Left lung (tissue), 10 donors: ENCODE data around the gene SYTL1. TPM values are rescaled to one million over a fixed set of nuclear protein-coding genes. Genes with fewer than 3 reads are reported as not detected.

ENCODE experiments used
- ATAC-seq: fragments of 200-7000 bp; cut with Tn5 transposase; one replicate; pipeline ENCODE4 v1.9.1; 2020; ENCODE audit warnings: moderate library complexity
- DNase-seq, 4 donors: peaks; one replicate each; pipeline ENCODE4 v3.0.0-alpha.2; 2013 to 2020
- H3K27ac ChIP-seq, 2 donors: fragments of 200-600 bp; sonication (generic) in 1 of 2; one replicate each; pipeline versions ENCODE4 v1.5.0 to v1.8.0; 2020 to 2021
- H3K27me3 ChIP-seq, 2 donors: fragments of 200-600 bp; sonication (generic) in 1 of 2; one replicate each; pipeline versions ENCODE4 v1.5.0 to v1.8.0; 2020 to 2021
- H3K36me3 ChIP-seq, 2 donors: fragments of 200-600 bp; sonication (generic) in 1 of 2; one replicate each; pipeline versions ENCODE4 v1.5.0 to v1.8.0; 2020 to 2021
- H3K4me1 ChIP-seq, 2 donors: fragments of 200-600 bp; one replicate each; pipeline ENCODE4 v1.8.0; 2021
- H3K4me3 ChIP-seq, 2 donors: fragments of 200-600 bp; sonication (generic) in 1 of 2; one replicate each; pipeline versions ENCODE4 v1.5.0 to v1.8.0; 2020 to 2021; ENCODE audit warnings: mild to moderate bottlenecking in 1 of 2
- H3K9me3 ChIP-seq, 2 donors: fragments of 200-600 bp; sonication (generic) in 1 of 2; one replicate each; pipeline versions ENCODE4 v1.5.0 to v1.8.0; 2020 to 2021
- intact Hi-C, 2 donors: fragments of 100-400 bp; cut with DNase I; formaldehyde crosslinking; loops; one replicate each; pipeline versions ENCODE4 v1.11.2 to v1.14.2; 2022
- polyA plus RNA-seq, 6 donors: library from polyadenylated mRNA; unstranded; fragments of 120-200 nt; gene quantifications; one replicate each; pipeline ENCODE4 v1.2.1, GENCODE V29; 2013; ENCODE audit not compliant: insufficient read length in 6 of 6
- total RNA-seq, 2 donors: library from RNA; stranded (reverse); fragmentation: NEBNext Ultra II Directional; extraction: Animal tissue kit (Norgen Biotek cat#: 25700); gene quantifications; one replicate each; pipeline ENCODE4 v1.2.1, GENCODE V29; 2021
- TF ChIP-seq, protein P1 (sequence below), 2 donors: fragments of 200-600 bp; sonication (generic) in 1 of 2; IDR thresholded peaks; one replicate each; pipeline versions ENCODE4 v1.5.0 to v1.8.0; 2021; ENCODE audit warnings: antibody characterized with exemption in 2 of 2
- donor health status: DM: no; HTN: yes; CAD: no.
- donor health status: DM: no; HTN: no; CAD: no.

The SYTL1 gene
- total and polyA plus RNA-seq, 8 donors, result 4.7 to 44.1 (median 9.2) TPM

DNA sequence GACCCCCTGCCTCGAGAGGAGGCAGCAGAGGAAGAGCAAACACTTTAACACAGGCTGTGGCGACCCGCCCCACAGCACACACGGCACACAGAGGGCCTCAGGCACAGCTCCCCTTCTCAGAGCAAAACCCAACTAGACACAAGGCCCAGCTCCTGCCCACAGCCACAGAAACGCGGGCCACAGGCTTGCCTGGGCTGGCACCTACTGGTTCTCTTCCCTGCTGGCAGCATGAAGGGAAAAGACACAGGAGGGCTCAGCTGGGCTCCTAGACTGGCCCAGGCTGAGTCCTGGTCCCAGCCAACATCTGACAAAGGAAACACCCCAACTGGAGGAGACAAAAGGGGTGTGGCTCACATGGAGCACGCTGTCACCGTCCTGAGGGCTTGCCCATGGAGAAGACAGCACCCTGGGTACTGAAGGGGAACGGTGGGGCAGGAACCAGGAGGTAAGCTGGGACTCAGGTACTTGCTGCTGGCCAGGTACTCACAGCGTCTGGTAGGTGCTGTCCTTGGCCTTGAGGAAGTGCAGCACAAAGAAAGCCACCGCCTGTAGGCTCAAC is 37.8 kb downstream of the SYTL1 start:
- no peak for DNase-seq
- ATAC-seq, result no peak
- Histone ChIP-seq H3K9me3 (no peaks in the 10 kb centered on the region), H3K27ac (no peak overlapping the region), H3K27me3 (peaks cover 0 to 10% of the 10 kb centered on the region in 2 donors), H3K36me3 (no peaks in the 10 kb centered on the region), H3K4me3 (no peak overlapping the region), H3K4me1 (peaks cover 3 to 31% of the 10 kb centered on the region in 2 donors)
- intact Hi-C loops, result loop anchor here in 1 of 2 donors (10.0 kb wide), 1 partner anchor 275 kb away; no protein-coding TSS in a partner anchor
- TF ChIP-seq, protein P1, sequence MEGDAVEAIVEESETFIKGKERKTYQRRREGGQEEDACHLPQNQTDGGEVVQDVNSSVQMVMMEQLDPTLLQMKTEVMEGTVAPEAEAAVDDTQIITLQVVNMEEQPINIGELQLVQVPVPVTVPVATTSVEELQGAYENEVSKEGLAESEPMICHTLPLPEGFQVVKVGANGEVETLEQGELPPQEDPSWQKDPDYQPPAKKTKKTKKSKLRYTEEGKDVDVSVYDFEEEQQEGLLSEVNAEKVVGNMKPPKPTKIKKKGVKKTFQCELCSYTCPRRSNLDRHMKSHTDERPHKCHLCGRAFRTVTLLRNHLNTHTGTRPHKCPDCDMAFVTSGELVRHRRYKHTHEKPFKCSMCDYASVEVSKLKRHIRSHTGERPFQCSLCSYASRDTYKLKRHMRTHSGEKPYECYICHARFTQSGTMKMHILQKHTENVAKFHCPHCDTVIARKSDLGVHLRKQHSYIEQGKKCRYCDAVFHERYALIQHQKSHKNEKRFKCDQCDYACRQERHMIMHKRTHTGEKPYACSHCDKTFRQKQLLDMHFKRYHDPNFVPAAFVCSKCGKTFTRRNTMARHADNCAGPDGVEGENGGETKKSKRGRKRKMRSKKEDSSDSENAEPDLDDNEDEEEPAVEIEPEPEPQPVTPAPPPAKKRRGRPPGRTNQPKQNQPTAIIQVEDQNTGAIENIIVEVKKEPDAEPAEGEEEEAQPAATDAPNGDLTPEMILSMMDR (IDR thresholded peaks at IDR 0.05), result no peak

DNA sequence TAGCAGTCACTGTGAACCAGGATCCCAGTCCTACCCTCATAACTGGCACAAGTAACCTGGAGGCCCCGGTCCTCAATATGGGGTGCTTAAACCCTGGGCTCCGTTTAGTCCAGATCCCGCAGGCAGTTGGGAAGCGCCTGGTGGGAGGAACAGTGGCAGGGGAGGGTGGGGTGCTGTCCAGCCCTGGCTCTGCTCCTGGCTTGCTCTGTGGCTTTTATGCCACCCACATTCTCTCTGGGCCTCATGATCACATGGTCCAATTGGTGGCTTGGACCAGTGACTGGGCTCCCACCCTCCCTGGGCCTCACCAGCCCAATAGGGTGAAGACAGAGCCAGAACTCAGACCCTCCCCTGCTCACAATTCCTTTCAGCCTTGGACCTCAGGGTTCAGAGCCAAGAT is 38.4 kb downstream of the SYTL1 start:
- H3K4me1 ChIP-seq, result peaks cover 3 to 30% of the 10 kb centered on the region in 2 donors
- ATAC-seq (no peak), DNase-seq (no peak)
- H3K4me3 ChIP-seq, result no peak overlapping the region
- H3K27me3 ChIP-seq, result peaks cover 0 to 10% of the 10 kb centered on the region in 2 donors
- H3K9me3 ChIP-seq, result no peaks in the 10 kb centered on the region
- no peaks in the 10 kb centered on the region for H3K36me3 ChIP-seq
- TF ChIP-seq, protein P1 (IDR thresholded peaks at IDR 0.05), result no peak
- no peak overlapping the region for H3K27ac ChIP-seq
- intact Hi-C loops, result loop anchor here in 1 of 2 donors (10.0 kb wide), 1 partner anchor 275 kb away; no protein-coding TSS in a partner anchor

DNA sequence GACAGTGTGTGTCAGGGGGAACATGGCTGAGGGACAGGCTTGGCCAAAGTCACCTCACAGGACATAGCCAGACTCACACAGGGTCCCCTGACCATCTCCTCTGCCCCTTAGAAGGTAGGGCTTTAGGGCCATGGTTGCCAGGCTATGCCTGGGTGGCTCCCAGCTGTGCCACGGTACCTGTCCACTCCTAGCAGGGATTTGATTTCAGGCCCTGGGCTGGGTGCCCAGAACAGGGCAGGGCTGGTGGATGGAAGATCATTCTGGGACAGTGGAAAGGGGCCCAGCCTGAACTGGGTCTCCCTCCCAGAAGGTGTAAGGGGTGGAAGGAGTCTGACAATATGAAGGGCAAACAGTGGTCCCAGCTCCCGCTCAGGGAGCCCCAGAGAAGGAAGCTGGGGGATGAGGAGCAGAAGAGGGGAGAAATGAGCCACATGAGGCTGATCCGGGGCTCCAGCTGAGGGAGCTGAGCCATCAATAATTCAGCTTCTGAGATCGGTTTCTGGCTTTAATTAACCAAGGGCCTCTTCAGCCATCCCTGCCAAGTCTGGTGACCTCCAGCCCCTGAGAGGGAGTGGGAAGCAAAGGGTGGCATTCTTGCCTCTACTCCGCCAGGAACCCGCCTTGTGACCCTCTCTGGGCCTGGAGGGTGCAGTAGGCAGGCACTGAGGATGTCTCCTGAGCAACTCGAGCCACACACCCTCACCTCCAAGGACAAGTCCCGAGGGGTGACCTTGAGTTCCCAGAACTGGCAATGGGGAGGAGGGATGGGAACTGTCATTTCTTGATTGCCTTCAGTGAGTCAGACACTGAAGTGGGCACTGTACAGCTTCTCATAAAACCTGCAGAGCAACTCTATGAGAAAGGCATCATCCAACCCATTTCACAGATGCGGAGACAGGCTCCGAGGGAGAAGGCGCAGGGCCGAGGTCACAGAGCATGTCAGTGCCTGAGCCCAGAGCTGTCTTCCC is 39.2 kb downstream of the SYTL1 start:
- TF ChIP-seq, protein P1 (IDR thresholded peaks at IDR 0.05), result no peak
- DNase-seq, result no peak
- Histone ChIP-seq H3K27me3 (peaks cover 0 to 10% of the 10 kb centered on the region in 2 donors), H3K4me3 (no peak overlapping the region), H3K36me3 (no peaks in the 10 kb centered on the region), H3K27ac (no peak overlapping the region), H3K4me1 (peaks cover 3 to 26% of the 10 kb centered on the region in 2 donors), H3K9me3 (no peaks in the 10 kb centered on the region)
- intact Hi-C loops, result loop anchor here in 1 of 2 donors (10.0 kb wide), 1 partner anchor 276 kb away; no protein-coding TSS in a partner anchor
- peak; percentile 51 for ATAC-seq

DNA sequence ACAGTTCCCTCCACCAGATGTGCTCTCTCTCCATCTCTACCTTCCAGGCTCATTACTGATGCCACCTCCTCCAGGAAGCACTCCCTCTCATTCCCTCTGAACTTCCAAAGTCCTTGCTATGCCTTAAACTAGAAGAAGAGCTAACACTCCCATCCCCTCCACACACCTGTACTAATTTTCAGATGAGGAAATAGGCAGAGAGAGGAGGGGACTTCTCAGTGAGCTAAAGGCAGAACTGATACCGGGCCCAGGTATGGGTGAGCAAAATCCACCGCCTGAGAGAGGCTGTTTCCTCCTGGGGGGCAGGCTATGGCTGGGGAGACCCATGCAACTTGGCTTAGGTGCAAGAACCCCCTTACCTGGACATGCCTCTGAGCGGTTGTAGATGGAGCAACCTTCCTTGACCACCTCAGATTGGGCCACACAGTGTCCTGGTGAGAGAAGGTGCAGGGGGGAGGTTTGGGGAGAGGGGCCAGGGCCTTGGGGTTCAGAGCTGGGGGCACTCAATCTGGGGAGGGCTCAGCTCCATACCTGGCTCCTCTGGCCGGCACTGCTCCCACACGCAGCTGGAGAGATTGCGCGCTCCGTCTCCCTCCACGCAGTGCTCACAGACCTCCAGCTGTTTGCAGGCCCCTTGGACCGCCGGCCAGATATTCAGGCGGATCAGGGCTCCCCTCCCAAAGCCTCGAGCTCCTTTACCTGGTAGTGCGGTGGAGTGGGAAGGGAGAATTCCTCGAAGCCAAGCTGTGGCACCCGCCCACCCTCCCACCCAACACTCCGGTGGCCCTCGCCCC is 40.3 kb downstream of the SYTL1 start:
- peaks cover 0 to 10% of the 10 kb centered on the region in 2 donors for H3K27me3 ChIP-seq
- H3K9me3 ChIP-seq, result no peaks in the 10 kb centered on the region
- H3K36me3 ChIP-seq, result no peaks in the 10 kb centered on the region
- TF ChIP-seq, protein P1 (IDR thresholded peaks at IDR 0.05), result no peak
- H3K4me3 ChIP-seq, result no peak overlapping the region
- intact Hi-C loops, result loop anchor here in 1 of 2 donors (10.0 kb wide), 1 partner anchor 277 kb away; no protein-coding TSS in a partner anchor
- DNase-seq (no peak), ATAC-seq (no peak)
- H3K4me1 ChIP-seq, result peaks cover 3 to 26% of the 10 kb centered on the region in 2 donors
- H3K27ac ChIP-seq, result no peak overlapping the region
